ENCODE data around the gene CCT3.
"Not testable (repeated sequence)": the region's sequence is repeated elsewhere in the genome, so short reads cannot be mapped to it uniquely, and the experiment has no call there.

The CCT3 gene

GRCh38 chr1:156338180-156338976 lies at the start of gene CCT3, which contains the start of gene TSACC:
TSS of gene CCT3 (minus strand) at chr1:156338292. CDS start at chr1:156338184, 108 bp downstream.
TSS of gene TSACC (plus strand) at chr1:156338526. CDS start at chr1:156339758, 1,232 bp downstream.
- DNase-seq (ENCODE audit: low read depth) = peak; percentile 99

GRCh38 chr1:156387870-156388173 lies 49.7 kb upstream of the CCT3 start:
- no peak for DNase-seq (ENCODE audit: low read depth)

- DNase-seq (ENCODE audit: low read depth) = no peak
Measured at GRCh38 chr1:156386949-156387869, 49.1 kb upstream of the CCT3 start.

GRCh38 chr1:156386134-156386901 lies 48.2 kb upstream of the CCT3 start:
- DNase-seq (ENCODE audit: low read depth) = no peak

DNA sequence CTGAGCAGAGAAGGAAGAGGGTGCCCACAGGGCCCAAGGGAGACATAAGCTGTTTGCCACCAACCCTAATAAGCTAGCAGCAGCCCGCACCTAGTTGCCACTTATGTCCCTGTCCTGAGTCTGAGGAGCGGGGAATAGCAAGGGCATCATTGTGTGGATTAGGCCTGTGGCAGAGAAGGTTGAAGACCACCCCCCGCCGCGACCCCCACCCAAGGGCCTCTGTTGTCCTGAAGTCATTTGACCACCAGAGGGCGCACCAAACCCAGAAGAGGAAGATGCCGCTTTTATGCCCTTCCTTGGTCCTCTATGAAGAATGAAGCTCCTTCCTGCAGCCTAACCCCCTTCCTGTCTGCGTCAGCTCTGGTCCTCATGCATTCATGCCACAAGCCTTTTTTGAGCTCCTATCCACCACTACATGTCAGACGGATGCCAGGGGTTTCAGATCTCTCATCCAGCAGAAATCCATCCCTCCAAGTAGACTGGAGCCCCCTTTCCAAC lies 47.5 kb upstream of the CCT3 start:
- peak; percentile 66 for DNase-seq (ENCODE audit: low read depth)

DNA sequence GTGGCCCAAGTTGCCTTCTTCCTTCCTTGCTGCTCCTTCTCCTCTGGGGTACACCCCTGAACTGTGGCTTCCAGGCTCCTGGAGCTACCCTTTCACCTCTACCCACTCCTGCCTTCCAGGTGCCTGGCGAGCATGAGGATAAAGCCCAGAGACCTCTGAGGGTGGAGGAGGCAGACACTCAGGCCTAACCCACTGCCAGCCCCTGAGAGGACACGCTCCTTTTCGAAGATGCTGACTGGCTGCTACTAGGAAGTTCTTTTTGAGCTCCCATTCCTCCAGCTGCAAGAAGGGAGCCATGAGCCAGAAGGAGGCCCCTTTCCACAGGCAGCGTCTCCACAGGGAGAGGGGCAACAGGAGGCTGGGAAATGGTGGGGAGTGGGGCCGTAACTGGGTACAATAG lies 46.6 kb upstream of the CCT3 start:
- no peak for DNase-seq (ENCODE audit: low read depth)

DNA sequence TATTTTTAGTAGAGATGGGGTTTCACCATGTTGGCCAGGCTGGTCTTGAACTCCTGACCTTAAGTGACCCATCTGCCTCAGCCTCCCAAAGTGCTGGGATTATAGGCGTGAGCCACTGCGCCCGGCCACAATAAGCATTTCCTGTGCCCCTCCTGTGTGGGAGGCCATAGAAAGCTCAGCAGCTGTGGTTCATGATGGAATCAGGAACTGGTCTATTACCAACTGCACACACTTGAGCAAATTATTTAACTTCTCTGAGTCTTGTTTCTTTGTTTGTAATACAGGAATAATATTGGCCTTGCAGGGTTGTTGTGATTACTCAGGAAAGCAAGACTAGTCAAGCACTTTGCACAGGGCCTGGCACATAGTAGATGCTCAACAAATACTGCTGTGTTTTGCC lies 45.9 kb upstream of the CCT3 start:
- no peak for DNase-seq (ENCODE audit: low read depth)

DNA sequence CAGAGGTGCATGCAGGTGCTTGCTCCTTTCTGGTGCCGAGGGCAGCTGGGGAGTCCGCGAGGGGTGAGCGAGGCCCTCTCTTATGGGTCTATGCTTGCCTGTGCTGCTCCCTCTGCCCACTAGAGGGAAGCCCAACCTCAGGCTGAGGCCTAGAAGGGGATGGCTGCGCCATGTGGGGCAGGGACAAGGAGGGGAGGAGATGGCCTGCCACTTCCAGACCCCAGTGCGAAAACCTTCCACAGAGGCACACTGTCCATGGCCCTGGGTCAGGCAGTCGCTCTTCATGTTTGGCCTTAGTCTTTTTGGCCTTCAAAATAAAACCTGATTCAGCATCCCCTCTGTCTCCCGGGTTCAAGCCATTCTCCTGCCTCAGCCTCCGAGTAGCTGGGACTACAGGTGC lies 44.9 kb upstream of the CCT3 start:
- peak; percentile 48 for DNase-seq (ENCODE audit: low read depth)

GRCh38 chr1:156382561-156382960 lies 44.5 kb upstream of the CCT3 start:
- DNase-seq (ENCODE audit: low read depth) = no peak

DNA sequence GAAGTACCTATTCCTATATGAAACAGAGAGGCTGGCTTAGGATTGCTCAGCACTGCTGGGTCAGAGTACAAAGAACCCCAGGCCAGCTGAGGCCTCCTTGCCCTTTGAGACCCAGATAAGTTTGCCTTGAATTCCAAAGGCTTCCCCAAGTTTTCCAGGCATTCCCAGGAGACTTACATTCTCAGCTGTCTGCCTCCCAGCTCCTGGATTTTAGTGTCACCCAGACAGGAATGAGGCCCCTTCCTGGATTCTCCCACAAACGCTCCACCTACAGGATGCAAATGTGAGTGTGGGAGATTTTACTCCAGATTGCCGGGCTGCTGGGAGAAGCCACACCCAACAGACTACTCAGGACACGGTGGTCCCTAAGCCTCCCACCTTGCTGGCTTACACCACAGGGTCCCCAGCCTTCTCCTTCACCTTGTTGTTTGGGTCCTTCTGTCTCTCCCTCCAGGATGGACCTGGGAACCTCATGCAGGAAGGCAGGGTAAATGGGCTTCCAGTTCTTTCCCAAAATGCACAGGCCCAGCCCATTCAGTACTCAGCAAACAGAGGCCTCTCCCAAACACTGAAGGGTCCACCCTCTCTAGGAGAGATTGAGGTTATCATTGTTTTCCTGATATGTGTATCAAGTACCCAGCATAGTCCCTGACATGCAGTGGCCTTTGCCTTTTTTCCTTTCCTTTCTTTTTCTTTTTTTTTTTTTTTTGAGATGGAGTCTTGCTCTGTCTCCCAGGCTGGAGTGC lies 41.5 kb upstream of the CCT3 start:
- DNase-seq (ENCODE audit: low read depth) = no peak

DNA sequence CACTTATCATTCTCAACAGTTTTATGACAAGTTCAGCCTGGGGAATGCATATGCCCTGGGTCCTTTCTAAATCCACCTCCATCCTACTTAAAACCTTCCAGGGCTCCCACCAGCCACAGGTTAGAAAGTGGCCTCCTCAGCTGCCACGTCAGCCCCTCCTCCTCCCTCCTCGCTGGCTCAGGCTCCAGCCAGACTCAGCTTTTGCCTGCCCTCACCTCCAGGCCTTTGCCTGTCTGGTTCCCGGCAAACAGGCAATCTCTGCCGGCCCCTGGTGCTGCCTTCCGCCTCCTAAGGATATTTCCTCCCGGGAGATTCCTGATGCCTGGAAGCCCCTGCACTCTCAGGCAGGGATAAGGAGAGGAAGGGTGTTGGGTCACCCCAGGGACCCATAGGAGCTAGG lies 40.5 kb upstream of the CCT3 start:
- no peak for DNase-seq (ENCODE audit: low read depth)

DNA sequence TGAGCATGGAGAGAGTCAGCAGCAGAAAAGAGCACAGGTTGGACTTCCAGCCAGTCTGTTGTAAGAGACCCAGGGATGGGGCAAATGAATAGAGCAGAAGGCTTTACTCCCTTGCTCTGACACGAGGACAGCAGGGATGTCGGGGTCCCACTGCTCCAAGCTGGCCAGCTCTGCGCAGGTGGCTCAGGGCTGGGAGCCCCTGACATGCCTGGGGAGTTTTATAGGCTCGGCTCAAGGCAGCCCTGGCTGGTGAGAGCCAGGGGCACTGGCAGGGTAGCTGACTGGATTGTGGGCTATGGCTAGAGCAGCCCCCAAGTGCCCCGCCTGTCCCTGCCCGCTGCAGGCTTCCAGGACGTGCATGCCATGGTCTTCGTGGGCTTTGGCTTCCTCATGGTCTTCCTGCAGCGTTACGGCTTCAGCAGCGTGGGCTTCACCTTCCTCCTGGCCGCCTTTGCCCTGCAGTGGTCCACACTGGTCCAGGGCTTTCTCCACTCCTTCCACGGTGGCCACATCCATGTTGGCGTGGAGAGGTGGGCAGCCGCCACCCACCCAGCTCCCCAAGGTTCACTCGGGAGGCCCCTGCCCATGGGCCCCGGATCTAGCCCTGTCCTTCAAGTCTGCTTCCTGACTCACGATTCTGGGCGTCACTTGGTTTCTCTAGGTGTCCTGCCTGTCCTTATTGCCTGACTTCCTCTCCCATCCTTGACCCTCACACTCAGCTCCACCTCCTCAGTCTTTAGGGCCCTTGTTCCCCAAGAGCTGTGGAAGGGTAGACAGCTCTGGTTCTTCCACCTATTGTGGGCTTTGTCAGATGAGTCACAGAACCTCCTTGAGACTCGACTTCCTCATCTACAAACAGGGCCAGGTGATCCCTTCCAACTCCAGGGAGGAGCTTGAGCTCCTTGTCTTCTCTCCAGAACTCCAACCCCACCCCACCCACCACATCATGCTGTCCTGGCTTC lies 39.1 kb upstream of the CCT3 start:
- DNase-seq (ENCODE audit: low read depth) = no peak

GRCh38 chr1:156376146-156376545 lies 38.1 kb upstream of the CCT3 start:
- no peak for DNase-seq (ENCODE audit: low read depth)

DNA sequence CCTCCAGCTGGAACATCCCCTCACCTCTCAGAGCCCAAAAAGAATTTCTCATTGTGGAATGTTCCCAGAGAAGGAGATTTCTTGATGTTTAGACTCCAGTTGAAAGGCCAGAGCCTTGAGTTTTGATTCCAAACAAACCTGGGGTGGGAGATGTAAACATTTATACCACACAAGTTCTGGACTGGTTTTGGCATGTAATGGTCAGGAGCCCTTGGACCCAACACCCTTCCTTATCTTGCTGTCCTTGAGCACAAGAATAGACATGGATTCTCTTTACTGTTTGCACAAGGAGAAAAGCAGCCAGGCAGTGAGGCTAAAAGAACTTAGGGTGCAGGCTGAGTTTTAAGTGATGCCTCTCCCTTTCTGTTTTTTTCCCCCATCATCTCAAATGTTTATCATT lies 35.5 kb upstream of the CCT3 start:
- DNase-seq (ENCODE audit: low read depth) = no peak

DNA sequence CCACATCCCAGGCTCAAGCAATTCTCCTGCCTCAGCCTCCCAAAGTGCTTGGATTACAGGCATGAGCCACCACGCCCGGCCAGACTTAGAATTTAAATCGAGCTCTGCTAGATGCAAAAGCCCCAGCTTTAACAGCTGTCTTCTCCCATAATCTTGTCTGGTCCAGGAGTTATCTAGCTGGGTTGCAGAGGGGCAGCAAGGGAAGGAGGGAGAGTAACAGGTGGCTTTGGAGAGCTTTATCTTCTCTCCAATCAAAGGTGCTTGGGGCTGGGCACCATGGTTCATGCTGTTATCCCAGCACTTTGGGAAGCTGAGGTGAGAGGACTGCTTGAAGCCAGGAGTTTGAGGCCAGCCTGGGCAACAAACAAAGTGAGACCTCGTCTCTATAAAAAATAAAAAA lies 34.8 kb upstream of the CCT3 start:
- no peak for DNase-seq (ENCODE audit: low read depth)

DNA sequence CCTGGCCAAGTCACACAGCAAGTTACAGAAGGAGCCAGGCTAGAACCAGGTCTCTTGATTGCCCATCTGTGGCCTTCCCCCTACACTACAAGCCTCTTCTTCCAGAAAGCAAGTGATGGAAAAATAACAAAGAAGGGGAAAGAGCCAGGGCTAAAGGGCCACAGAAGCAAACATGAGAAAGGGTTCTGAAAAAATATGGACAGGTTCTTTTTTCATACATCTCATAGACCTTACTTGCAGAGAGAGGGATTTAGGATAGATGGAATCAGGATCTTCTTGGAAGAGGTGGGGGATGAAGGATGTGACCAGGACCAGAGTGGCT lies 34.1 kb upstream of the CCT3 start:
- DNase-seq (ENCODE audit: low read depth) = no peak

DNA sequence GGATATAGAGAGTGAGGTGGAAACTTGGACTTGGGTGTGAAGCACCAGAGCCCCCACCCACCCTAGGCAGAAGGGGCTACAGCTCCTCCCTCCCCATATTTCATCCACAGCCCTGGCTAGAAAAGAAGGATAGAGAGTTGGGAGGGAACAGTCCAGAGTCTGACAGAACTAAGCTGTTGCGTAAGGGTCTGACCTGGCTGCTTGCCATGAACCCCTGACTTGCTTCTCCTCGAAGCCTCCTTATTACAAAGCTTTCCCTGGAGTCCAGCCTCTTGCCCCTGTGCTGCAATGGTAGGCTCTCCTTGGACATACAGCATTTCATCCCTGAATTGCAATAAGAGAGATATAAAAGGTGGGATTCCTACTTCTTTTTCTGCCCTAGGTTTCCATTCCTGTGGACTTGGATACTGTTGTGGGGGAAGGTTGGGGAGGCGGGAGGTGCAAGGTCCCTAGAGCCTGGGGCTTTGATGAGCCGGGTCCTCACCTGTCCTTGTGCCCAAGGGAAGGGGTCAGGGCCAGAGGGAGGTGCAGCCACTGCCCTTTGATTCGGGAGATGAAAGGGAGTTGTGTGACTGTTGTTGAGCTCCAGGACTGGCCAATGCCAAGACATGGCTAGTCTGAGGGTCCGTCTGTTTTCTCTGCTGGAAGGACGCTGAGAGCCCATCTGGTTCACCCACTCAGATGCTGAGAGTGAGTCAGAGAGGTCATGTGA lies 33.6 kb upstream of the CCT3 start:
- no peak for DNase-seq (ENCODE audit: low read depth)

- not testable (repeated sequence) for DNase-seq (ENCODE audit: low read depth)
Measured at GRCh38 chr1:156369685-156370286, 31.7 kb upstream of the CCT3 start.

- DNase-seq (ENCODE audit: low read depth) = no peak
Measured at GRCh38 chr1:156368889-156369684, 31.0 kb upstream of the CCT3 start, which contains the start of gene RHBG. TSS of gene RHBG (plus strand) at chr1:156369211. CDS start at chr1:156369250, 39 bp downstream.

All from activated T-cell treated with anti-CD3 and anti-CD28 coated beads for 24 hours (primary cell).